SJSA1 (cell line): ENCODE results near the gene SDS. TPM values are rescaled to one million over a fixed set of nuclear protein-coding genes. Genes with fewer than 3 reads are reported as not detected.
A peak's percentile ranks its signal among the peaks of the same experiment; 100 is the strongest.

Experiments
- DNase-seq, 2 experiments: peaks; one replicate each; pipeline ENCODE4 v3.0.0-alpha.2; 2015 to 2020; ENCODE audit warnings: low spot score in 2 of 2, low read depth in 1 of 2
- H3K27ac ChIP-seq: fragments of 250-450 bp; sonication (Bioruptor Pico); 2 replicates; pipeline ENCODE4 v1.5.1; 2020; ENCODE audit warnings: mild to moderate bottlenecking, moderate library complexity
- H3K27me3 ChIP-seq: fragments of 250-450 bp; sonication (Bioruptor Pico); replicated peaks from 2 replicates; pipeline ENCODE4 v1.5.1; 2020; ENCODE audit warnings: mild to moderate bottlenecking, moderate library complexity
- H3K36me3 ChIP-seq: fragments of 250-450 bp; sonication (Bioruptor Pico); 2 replicates; pipeline ENCODE4 v1.5.1; 2020; ENCODE audit warnings: mild to moderate bottlenecking
- H3K4me1 ChIP-seq: fragments of 250-450 bp; sonication (Bioruptor Pico); replicated peaks from 2 replicates; pipeline ENCODE4 v1.6.1; 2021; ENCODE audit warnings: mild to moderate bottlenecking
- H3K4me3 ChIP-seq: fragments of 250-450 bp; sonication (Bioruptor Pico); 2 replicates; pipeline ENCODE4 v1.5.1; 2020; ENCODE audit warnings: mild to moderate bottlenecking
- H3K9me3 ChIP-seq: fragments of 250-450 bp; sonication (Bioruptor Pico); replicated peaks from 2 replicates; pipeline ENCODE4 v1.5.1; 2020; ENCODE audit warnings: mild to moderate bottlenecking
- total RNA-seq: library from RNA; depleted of rRNA; stranded (reverse); fragments of >200 nt; shearing (Covaris generic); gene quantifications from 2 replicates; pipeline ENCODE4 v1.2.3, GENCODE V29; 2014

Gene SDS
- total RNA-seq, 1 experiment from 2014 or later = not detected

- H3K9me3 ChIP-seq = no peaks in the 10 kb centered on the region
- H3K27ac ChIP-seq = peak within 1 kb of the TSS; percentile 63
- peaks cover 5% of the 10 kb centered on the region for H3K4me1 ChIP-seq
- H3K4me3 ChIP-seq = peak within 1 kb of the TSS; percentile 51
- peak; percentile 81 to 87 for DNase-seq
- no peaks in the 10 kb centered on the region for H3K27me3 ChIP-seq
- no peaks in the 10 kb centered on the region for H3K36me3 ChIP-seq
These were observed 18.6 kb upstream of the SDS start, which contains the start of gene SDSL for GRCh38 chr12:113422030-113422885. TSS of gene SDSL (plus strand) at chr12:113422380. CDS start at chr12:113427983, 5,603 bp downstream.

- no peaks in the 10 kb centered on the region for H3K36me3 ChIP-seq
These were observed 17.4 kb upstream of the SDS start for GRCh38 chr12:113420996-113421595.

GRCh38 chr12:113418213-113418879 lies 14.7 kb upstream of the SDS start:
- no peaks in the 10 kb centered on the region for H3K36me3 ChIP-seq
- H3K27ac ChIP-seq = no peak overlapping the region
- H3K9me3 ChIP-seq = no peaks in the 10 kb centered on the region
- H3K4me1 ChIP-seq = peaks cover 5% of the 10 kb centered on the region
- no peaks in the 10 kb centered on the region for H3K27me3 ChIP-seq
- DNase-seq = no peak
- no peak overlapping the region for H3K4me3 ChIP-seq

More at GRCh38 chr12:113420996-113421595, 17.4 kb upstream of the SDS start:
- peaks cover 5% of the 10 kb centered on the region for H3K4me1 ChIP-seq
- no peak overlapping the region for H3K27ac ChIP-seq
- DNase-seq = no peak
- no peaks in the 10 kb centered on the region for H3K27me3 ChIP-seq
- H3K9me3 ChIP-seq = no peaks in the 10 kb centered on the region
- no peak overlapping the region for H3K4me3 ChIP-seq

GRCh38 chr12:113416091-113416754 lies 12.5 kb upstream of the SDS start:
- H3K4me1 ChIP-seq = no peaks in the 10 kb centered on the region
- DNase-seq = no peak
- no peaks in the 10 kb centered on the region for H3K9me3 ChIP-seq
- no peak overlapping the region for H3K4me3 ChIP-seq
- H3K27me3 ChIP-seq = no peaks in the 10 kb centered on the region
- no peaks in the 10 kb centered on the region for H3K36me3 ChIP-seq
- H3K27ac ChIP-seq = no peak overlapping the region

- Histone ChIP-seq H3K27ac (no peak overlapping the region), H3K9me3 (no peaks in the 10 kb centered on the region), H3K4me1 (no peaks in the 10 kb centered on the region), H3K27me3 (no peaks in the 10 kb centered on the region), H3K4me3 (no peak overlapping the region), H3K36me3 (no peaks in the 10 kb centered on the region)
- DNase-seq = no peak
These were observed 10.9 kb upstream of the SDS start for GRCh38 chr12:113414519-113415038.

- Histone ChIP-seq H3K4me1 (no peaks in the 10 kb centered on the region), H3K4me3 (no peak overlapping the region), H3K27me3 (no peaks in the 10 kb centered on the region), H3K36me3 (no peaks in the 10 kb centered on the region), H3K27ac (no peak overlapping the region), H3K9me3 (no peaks in the 10 kb centered on the region)
- DNase-seq = no peak
These were observed 9.8 kb upstream of the SDS start for GRCh38 chr12:113413488-113413939.

- no peak for DNase-seq
- H3K27me3 ChIP-seq = no peaks in the 10 kb centered on the region
- no peak overlapping the region for H3K27ac ChIP-seq
- H3K4me3 ChIP-seq = no peak overlapping the region
- H3K9me3 ChIP-seq = no peaks in the 10 kb centered on the region
- H3K36me3 ChIP-seq = no peaks in the 10 kb centered on the region
- no peaks in the 10 kb centered on the region for H3K4me1 ChIP-seq
These were observed 5.9 kb upstream of the SDS start for GRCh38 chr12:113409462-113410124.

- H3K4me1 ChIP-seq = no peaks in the 10 kb centered on the region
- no peaks in the 10 kb centered on the region for H3K9me3 ChIP-seq
- no peak for DNase-seq
- H3K4me3 ChIP-seq = no peak overlapping the region
- no peaks in the 10 kb centered on the region for H3K36me3 ChIP-seq
- no peak overlapping the region for H3K27ac ChIP-seq
- H3K27me3 ChIP-seq = no peaks in the 10 kb centered on the region
These were observed 5.1 kb upstream of the SDS start for GRCh38 chr12:113408756-113409298.

- DNase-seq = no peak
- no peak overlapping the region for H3K27ac ChIP-seq
- H3K4me1 ChIP-seq = no peaks in the 10 kb centered on the region
- H3K36me3 ChIP-seq = no peaks in the 10 kb centered on the region
- no peaks in the 10 kb centered on the region for H3K9me3 ChIP-seq
- no peaks in the 10 kb centered on the region for H3K27me3 ChIP-seq
- no peak overlapping the region for H3K4me3 ChIP-seq
These were observed 4.4 kb upstream of the SDS start for GRCh38 chr12:113407931-113408600.

GRCh38 chr12:113405694-113406093 lies 2.0 kb upstream of the SDS start:
- Histone ChIP-seq H3K27ac (no peak overlapping the region), H3K4me3 (no peak overlapping the region)
- no peak for DNase-seq

GRCh38 chr12:113402586-113403260 lies 964 bp downstream of the SDS start:
- no peak for DNase-seq
- H3K4me1 ChIP-seq = no peaks in the 10 kb centered on the region

More at GRCh38 chr12:113405694-113406093, 2.0 kb upstream of the SDS start:
- H3K9me3 ChIP-seq = no peaks in the 10 kb centered on the region
- no peaks in the 10 kb centered on the region for H3K4me1 ChIP-seq
- no peaks in the 10 kb centered on the region for H3K36me3 ChIP-seq
- no peaks in the 10 kb centered on the region for H3K27me3 ChIP-seq

More at GRCh38 chr12:113402586-113403260, 964 bp downstream of the SDS start:
- H3K27ac ChIP-seq = no peak overlapping the region
- H3K4me3 ChIP-seq = no peak overlapping the region
- no peaks in the 10 kb centered on the region for H3K27me3 ChIP-seq
- no peaks in the 10 kb centered on the region for H3K9me3 ChIP-seq
- no peaks in the 10 kb centered on the region for H3K36me3 ChIP-seq
